Measurements from ENCODE around the gene ATXN10.
"Not testable (repeated sequence)": the region's sequence is repeated elsewhere in the genome, so short reads cannot be mapped to it uniquely, and the experiment has no call there.

Gene ATXN10

GRCh38 chr22:45790401-45790800 is 118.8 kb downstream of the ATXN10 start:
- DNase-seq: no peak

DNA sequence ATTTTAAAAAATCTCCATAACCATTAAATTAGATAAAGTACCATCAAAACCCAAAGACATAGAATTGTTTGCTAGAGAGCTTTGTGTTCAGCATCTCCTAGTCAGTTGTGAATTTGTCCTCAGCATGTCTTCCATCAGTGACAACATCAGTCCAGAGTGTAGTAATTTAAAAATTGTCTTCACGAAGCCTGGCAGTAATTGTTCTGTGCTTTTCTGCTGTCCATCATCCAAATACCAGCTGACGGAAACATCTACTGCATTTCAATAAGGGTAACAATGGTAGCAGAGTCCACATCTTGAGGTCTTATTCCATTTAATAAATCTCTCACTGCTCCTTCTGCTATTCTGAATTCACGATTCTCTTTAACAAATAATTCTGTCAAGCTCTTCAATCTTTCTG is 121.5 kb downstream of the ATXN10 start:
- no peak for DNase-seq

- DNase-seq: no peak
Measured at GRCh38 chr22:45793892-45794291, 122.3 kb downstream of the ATXN10 start.

- not testable (repeated sequence) for DNase-seq
Measured at GRCh38 chr22:45796009-45796408, 124.4 kb downstream of the ATXN10 start.

- no peak for DNase-seq
Measured at GRCh38 chr22:45799291-45799690, 127.7 kb downstream of the ATXN10 start.

GRCh38 chr22:45802054-45802453 is 130.4 kb downstream of the ATXN10 start:
- no peak for DNase-seq

DNA sequence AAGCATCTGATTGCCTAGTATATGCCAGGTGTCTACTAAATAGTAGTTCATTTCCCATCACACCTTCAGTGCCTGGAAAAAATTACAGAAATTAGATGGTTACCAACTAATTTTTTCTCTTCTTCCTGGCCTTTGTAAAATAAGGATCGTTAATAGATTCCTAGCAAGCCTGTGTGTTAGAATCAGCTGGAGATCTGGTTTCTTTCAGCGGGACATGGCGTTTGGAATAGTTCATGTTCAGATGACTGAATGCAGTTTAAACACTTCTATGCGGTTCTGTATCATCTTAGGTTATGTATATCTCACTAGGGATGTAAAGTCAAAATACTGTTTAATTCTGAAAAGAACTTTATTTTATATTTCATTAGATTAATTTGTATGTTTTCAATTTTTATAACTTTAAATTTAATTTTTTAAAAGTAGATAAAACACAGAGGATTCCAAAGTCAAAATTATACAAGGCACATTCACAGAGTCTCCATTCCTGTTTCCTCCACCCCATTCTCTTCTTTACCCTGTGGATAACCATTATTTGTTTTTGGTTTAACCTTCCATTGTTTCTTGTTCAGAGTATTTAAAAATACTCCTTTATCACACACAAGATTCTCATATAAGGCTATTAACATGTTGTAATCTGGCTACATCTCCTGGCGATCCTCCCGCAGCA is 132.8 kb downstream of the ATXN10 start:
- no peak for DNase-seq

- DNase-seq: no peak
Measured at GRCh38 chr22:45804986-45805325, 133.3 kb downstream of the ATXN10 start.

DNA sequence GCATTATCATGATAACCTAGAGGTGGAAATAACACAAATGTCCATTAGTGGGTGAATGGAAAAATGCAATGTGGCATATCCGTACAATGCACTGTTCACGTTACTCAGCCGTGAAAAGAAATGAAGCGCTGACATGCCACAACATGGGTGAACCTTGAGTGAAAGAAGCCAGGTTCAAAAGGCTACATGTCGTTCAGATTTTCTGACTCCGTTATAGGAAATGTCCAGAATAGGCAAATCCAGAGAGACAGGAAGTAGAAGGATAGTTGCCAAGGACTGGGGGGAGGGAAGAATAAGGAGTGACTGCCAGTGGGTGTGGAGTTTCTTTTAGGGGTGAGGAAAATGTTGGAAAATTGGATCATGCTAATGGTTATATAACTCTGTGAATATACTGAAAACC is 133.8 kb downstream of the ATXN10 start:
- no peak for DNase-seq

GRCh38 chr22:45807156-45807915 is 135.7 kb downstream of the ATXN10 start:
- no peak for DNase-seq

- no peak for DNase-seq
Measured at GRCh38 chr22:45812910-45813309, 141.3 kb downstream of the ATXN10 start.

GRCh38 chr22:45814198-45814597 is 142.6 kb downstream of the ATXN10 start:
- no peak for DNase-seq

GRCh38 chr22:45816776-45817175 is 145.1 kb downstream of the ATXN10 start:
- no peak for DNase-seq

DNA sequence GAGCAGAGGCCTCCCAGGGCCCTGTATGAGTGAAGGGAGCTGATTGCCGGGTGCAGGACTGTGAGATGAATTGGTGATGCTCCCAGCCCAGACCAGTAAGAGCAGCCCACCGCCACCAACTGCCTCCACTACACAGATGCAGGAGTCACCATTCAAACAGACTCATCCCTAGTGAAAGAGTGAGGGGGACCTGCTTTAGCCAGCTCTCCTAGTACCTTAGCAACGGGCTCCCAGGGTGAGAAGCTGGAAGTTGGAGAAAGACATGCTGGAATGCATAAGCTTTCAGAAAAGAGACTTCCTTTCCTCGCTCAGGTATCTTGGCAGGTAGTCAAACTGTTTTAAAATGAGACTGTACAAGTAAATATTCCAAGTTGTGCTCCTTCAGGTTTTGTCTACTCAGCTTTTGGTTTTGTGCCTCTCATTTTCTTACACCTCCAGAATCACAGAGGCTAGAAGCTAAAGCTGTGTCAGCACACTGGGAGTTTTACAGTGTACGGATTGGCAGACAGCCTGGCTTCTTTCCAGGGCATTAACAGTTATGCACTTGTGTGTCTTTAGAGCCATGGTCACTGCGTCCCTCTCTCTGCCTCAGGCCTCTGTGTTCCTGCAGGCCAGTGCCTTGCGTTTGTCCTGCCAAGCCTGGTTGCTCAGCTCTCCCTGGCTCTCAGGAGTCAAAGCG is 146.2 kb downstream of the ATXN10 start:
- no peak for DNase-seq

GRCh38 chr22:45818424-45819085 is 146.9 kb downstream of the ATXN10 start:
- no peak for DNase-seq

- no peak for DNase-seq
Measured at GRCh38 chr22:45819305-45819704, 147.7 kb downstream of the ATXN10 start.

- no peak for DNase-seq
Measured at GRCh38 chr22:45823336-45823735, 151.7 kb downstream of the ATXN10 start.

DNA sequence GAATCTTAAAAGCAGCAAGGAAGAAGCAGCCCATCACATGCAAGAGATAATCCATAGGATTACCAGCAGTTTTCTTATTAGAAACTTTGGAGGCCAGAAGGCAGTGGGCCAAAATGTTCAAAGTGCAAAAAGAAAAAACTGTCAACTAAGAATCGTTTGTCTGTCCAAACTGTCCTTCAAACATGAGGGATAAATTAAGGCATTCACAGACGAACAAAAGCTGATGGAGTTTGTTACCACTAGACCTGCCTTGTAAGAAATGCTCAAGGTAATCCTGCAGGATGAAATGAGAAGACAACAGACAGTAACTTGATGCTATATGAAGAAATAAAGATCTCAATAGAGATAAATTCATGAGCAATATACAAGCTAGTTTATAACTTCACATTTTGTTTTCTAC is 154.9 kb downstream of the ATXN10 start:
- no peak for DNase-seq

GRCh38 chr22:45828841-45829240 is 157.2 kb downstream of the ATXN10 start:
- DNase-seq: no peak

- DNase-seq: no peak
Measured at GRCh38 chr22:45830531-45831245, 159.1 kb downstream of the ATXN10 start.

- DNase-seq: no peak
Measured at GRCh38 chr22:45831394-45831793, 159.8 kb downstream of the ATXN10 start.

DNA sequence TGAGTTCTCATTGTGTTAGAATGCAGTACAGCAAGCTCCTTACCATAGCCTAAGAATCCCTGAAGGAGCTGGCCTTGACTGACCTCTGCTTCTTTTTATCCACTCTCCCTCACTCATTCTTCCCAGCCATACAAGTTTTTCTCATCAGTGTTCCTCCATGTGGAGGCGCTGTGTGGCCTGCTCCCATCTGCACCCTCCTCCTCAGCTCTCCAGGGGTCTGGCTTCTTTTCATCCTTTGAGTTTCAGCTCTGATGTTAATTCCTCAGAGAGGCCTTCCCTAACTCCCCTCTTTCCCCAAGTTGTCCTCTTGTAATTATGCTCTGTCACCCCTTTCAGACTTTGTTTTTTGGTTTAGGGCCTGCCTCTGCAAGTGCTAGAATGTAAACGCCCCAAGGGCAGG is 160.5 kb downstream of the ATXN10 start:
- DNase-seq: no peak

Measured in NCI-H2081 treated with DMSO at 0.1 percent for 48 hours (cell line).